Measurements from ENCODE around the gene OSBP2.

OSBP2 gene

GRCh38 chr22:30947173-30947815, 252.6 kb downstream of the OSBP2 start:
- DNase-seq, result no peak

- DNase-seq, result no peak
These were observed 253.3 kb downstream of the OSBP2 start for GRCh38 chr22:30947816-30948454.

- DNase-seq, result no peak
These were observed 254.3 kb downstream of the OSBP2 start for GRCh38 chr22:30948930-30949342.

DNA sequence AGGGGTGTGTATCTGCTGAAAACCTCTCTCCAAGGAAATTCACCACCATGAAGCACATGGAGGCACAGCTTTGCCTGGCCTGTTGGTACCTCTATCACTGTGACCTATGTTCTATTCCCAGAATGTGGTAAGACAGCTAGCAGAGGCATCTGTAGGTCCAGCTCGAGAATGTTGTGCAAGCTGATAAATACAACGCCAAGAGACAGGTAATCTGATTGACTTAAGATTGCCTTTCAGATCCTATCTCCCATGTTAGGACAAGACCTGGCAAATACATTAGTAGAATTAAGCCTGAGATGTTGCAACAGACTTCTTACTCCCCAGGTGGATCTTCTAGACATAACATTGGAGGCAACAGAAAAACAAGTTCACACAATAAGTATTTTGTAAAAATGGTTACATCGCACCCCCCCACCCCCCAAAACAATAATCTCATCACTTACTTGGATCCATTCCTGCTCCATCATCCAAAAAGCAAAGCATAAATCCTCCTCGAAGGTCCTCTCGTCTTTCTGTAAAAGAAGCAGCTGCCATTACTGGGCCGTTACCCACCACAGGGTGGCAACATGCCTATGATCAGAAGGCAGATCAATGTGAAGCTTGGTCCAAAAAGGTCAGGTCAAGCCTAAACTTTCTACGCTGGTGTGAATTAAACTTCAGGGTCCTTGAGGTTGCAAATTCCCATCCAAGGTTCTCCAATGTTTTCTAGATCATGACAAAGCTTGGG, 255.4 kb downstream of the OSBP2 start:
- no peak for DNase-seq

DNA sequence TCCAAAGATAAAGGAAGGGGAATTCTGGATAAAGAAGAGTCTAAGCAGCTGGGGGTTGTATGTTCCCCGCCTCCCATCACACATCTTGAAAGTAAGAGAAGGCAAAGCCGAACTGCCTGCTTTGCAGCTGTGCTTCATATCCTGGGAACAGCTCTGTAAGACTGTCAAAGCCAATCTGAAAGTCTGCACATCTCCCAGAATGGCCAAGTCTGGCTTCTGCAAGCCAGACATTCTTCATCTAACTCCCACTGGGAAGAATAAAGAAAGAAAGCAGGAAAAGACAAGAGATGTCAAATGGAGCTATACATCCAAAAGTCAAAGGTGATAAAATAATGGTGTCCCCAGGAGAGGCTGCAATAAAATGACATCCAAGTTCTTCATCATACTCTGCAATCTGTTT, 258.5 kb downstream of the OSBP2 start:
- DNase-seq, result no peak

DNA sequence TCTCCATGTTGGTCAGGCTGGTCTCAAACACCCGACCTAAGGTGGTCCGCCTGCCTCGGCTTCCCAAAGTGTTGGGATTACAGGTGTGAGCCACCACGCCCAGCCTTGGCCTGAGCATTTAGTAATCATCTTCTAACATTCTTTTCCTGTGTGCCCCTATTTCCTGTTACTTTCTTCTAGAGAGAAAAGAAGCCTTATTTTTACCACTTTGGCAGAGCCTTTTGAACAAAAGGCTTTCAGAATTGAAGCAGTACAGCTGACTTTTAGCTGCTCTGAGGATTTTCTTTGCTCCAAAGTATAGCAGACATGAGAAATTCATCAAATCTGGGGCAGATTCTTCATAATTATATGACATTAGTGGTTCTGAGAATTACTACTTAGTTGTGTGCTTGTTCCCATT, 260.5 kb downstream of the OSBP2 start:
- DNase-seq, result peak; percentile 16

Data from CD4-positive, alpha-beta T cell treated with Interleukin-6 for 4 hours (primary cell).